H7 (cell line): ENCODE results near the gene TET2. TPM values are rescaled to one million over a fixed set of nuclear protein-coding genes. Genes with fewer than 3 reads are reported as not detected.

Experiments used
- DNase-seq: peaks from one replicate; pipeline ENCODE4 v3.0.0; 2012
- H3K27me3 ChIP-seq: 2 replicates; pipeline ENCODE4 v1.6.0; 2011; ENCODE audit warnings: mild to moderate bottlenecking, low read length; ENCODE audit not compliant: control insufficient read depth, insufficient read depth
- H3K36me3 ChIP-seq: replicated peaks from 2 replicates; pipeline ENCODE4 v1.5.1; 2011; ENCODE audit warnings: low read length; ENCODE audit not compliant: control insufficient read depth, insufficient read depth
- H3K4me3 ChIP-seq: 2 replicates; pipeline ENCODE4 v1.5.1; 2011; ENCODE audit warnings: low read depth, mild to moderate bottlenecking, control low read depth, low read length, moderate library complexity; ENCODE audit not compliant: insufficient read depth
- total RNA-seq: library from RNA; depleted of rRNA; stranded (reverse); fragments of >200 nt; shearing (Covaris generic); gene quantifications from 2 replicates; pipeline ENCODE4 v1.2.3, GENCODE V29; 2014

Gene TET2
- total RNA-seq, 1 experiment from 2014 or later: 0.59 TPM

GRCh38 chr4:105149771-105150170 lies 3.1 kb downstream of the TET2 start:
- peaks cover 63% of the 10 kb centered on the region for H3K27me3 ChIP-seq
- no peak overlapping the region for H3K4me3 ChIP-seq

GRCh38 chr4:105150503-105150902 lies 3.8 kb downstream of the TET2 start:
- no peak for DNase-seq
- Histone ChIP-seq H3K27me3 (peaks cover 58% of the 10 kb centered on the region), H3K4me3 (no peak overlapping the region), H3K36me3 (no peaks in the 10 kb centered on the region)

More at GRCh38 chr4:105149771-105150170, 3.1 kb downstream of the TET2 start:
- no peak for DNase-seq
- H3K36me3 ChIP-seq: no peaks in the 10 kb centered on the region

- no peak overlapping the region for H3K4me3 ChIP-seq
- DNase-seq: no peak
- peaks cover 40% of the 10 kb centered on the region for H3K27me3 ChIP-seq
- no peaks in the 10 kb centered on the region for H3K36me3 ChIP-seq
Observed at GRCh38 chr4:105153749-105154148, 7.1 kb downstream of the TET2 start.

- Histone ChIP-seq H3K36me3 (no peaks in the 10 kb centered on the region), H3K4me3 (no peak overlapping the region), H3K27me3 (peaks cover 40% of the 10 kb centered on the region)
- DNase-seq: no peak
Observed at GRCh38 chr4:105154576-105154975, 7.9 kb downstream of the TET2 start.

- peaks cover 42% of the 10 kb centered on the region for H3K27me3 ChIP-seq
- H3K36me3 ChIP-seq: no peaks in the 10 kb centered on the region
- no peak for DNase-seq
- H3K4me3 ChIP-seq: no peak overlapping the region
Observed at GRCh38 chr4:105155426-105155825, 8.8 kb downstream of the TET2 start.

GRCh38 chr4:105158837-105159236 lies 12.2 kb downstream of the TET2 start:
- Histone ChIP-seq H3K4me3 (no peak overlapping the region), H3K27me3 (peaks cover 61% of the 10 kb centered on the region), H3K36me3 (no peaks in the 10 kb centered on the region)
- DNase-seq: peak; percentile 21

- peaks cover 62% of the 10 kb centered on the region for H3K27me3 ChIP-seq
- H3K36me3 ChIP-seq: no peaks in the 10 kb centered on the region
- DNase-seq: no peak
- no peak overlapping the region for H3K4me3 ChIP-seq
Observed at GRCh38 chr4:105162123-105162796, 15.6 kb downstream of the TET2 start.

- Histone ChIP-seq H3K4me3 (no peak overlapping the region), H3K36me3 (no peaks in the 10 kb centered on the region), H3K27me3 (peaks cover 45% of the 10 kb centered on the region)
- no peak for DNase-seq
Observed at GRCh38 chr4:105164548-105164947, 17.9 kb downstream of the TET2 start.

- no peak for DNase-seq
- Histone ChIP-seq H3K36me3 (no peaks in the 10 kb centered on the region), H3K4me3 (no peak overlapping the region), H3K27me3 (peaks cover 31% of the 10 kb centered on the region)
Observed at GRCh38 chr4:105166066-105166465, 19.4 kb downstream of the TET2 start.

- H3K4me3 ChIP-seq: no peak overlapping the region
- no peak for DNase-seq
- H3K27me3 ChIP-seq: peaks cover 2% of the 10 kb centered on the region
- no peaks in the 10 kb centered on the region for H3K36me3 ChIP-seq
Observed at GRCh38 chr4:105170711-105171110, 24.0 kb downstream of the TET2 start.

- no peak for DNase-seq
- H3K36me3 ChIP-seq: no peaks in the 10 kb centered on the region
- H3K27me3 ChIP-seq: no peaks in the 10 kb centered on the region; the same call in 1 of the 2 replicates
- H3K4me3 ChIP-seq: no peak overlapping the region
Observed at GRCh38 chr4:105171912-105172311, 25.2 kb downstream of the TET2 start.

- no peak overlapping the region for H3K4me3 ChIP-seq
- H3K36me3 ChIP-seq: no peaks in the 10 kb centered on the region
- no peak for DNase-seq
- H3K27me3 ChIP-seq: no peaks in the 10 kb centered on the region
Observed at GRCh38 chr4:105174098-105174497, 27.4 kb downstream of the TET2 start.

GRCh38 chr4:105179539-105180401 lies 33.1 kb downstream of the TET2 start:
- Histone ChIP-seq H3K36me3 (no peaks in the 10 kb centered on the region), H3K27me3 (no peaks in the 10 kb centered on the region), H3K4me3 (no peak overlapping the region)
- DNase-seq: no peak

GRCh38 chr4:105181259-105181658 lies 34.6 kb downstream of the TET2 start:
- DNase-seq: no peak
- Histone ChIP-seq H3K27me3 (no peaks in the 10 kb centered on the region), H3K4me3 (no peak overlapping the region), H3K36me3 (no peaks in the 10 kb centered on the region)

- Histone ChIP-seq H3K36me3 (no peaks in the 10 kb centered on the region), H3K27me3 (no peaks in the 10 kb centered on the region), H3K4me3 (no peak overlapping the region)
- DNase-seq: no peak
Observed at GRCh38 chr4:105182211-105182610, 35.5 kb downstream of the TET2 start.
